Measurements from ENCODE around the gene GPNMB. TPM values are rescaled to one million over a fixed set of nuclear protein-coding genes. Genes with fewer than 3 reads are reported as not detected.

Gene GPNMB
- polyA plus RNA-seq, 3 donors = 1.3 to 3.0 (median 1.5) TPM

- H2AFZ ChIP-seq (ENCODE audit: insufficient read depth, low read depth, low read length, poor library complexity, severe bottlenecking) = peak overlapping the region; percentile 41
- TF ChIP-seq CTCF (IDR thresholded peaks at IDR 0.05) = no peak
These were observed 15.9 kb upstream of the GPNMB start for GRCh38 chr7:23230641-23231101.

GRCh38 chr7:23232966-23233365 is 13.6 kb upstream of the GPNMB start:
- Mint-ChIP-seq H3K36me3 (no peaks in the 10 kb centered on the region), H3K4me1 (no peaks in the 10 kb centered on the region), H3K27me3 (ENCODE audit: low read depth in 3 of 3) (peaks cover 0 to 2% (median 0%) of the 10 kb centered on the region in 3 donors), H3K4me3 (no peak overlapping the region), H3K27ac (no peak overlapping the region), H3K9me3 (peaks cover 0 to 5% (median 0%) of the 10 kb centered on the region in 7 donors)
- H2AFZ ChIP-seq (ENCODE audit: insufficient read depth, low read depth, low read length, poor library complexity, severe bottlenecking) = no peak overlapping the region
- H3K4me2 ChIP-seq (replicated peaks; ENCODE audit: extremely low read depth, low read length, poor library complexity, severe bottlenecking) = no peak overlapping the region
- WGBS (ENCODE audit: insufficient coverage) = 100% methylated on average over 2 of the region's 3 CpGs
- no peak for DNase-seq
- no peaks in the 10 kb centered on the region for H3K27me3 ChIP-seq (ENCODE audit: control insufficient read depth in 2 of 2, insufficient read depth in 2 of 2, low read length in 2 of 2)
- H3K9ac ChIP-seq (ENCODE audit: insufficient read depth, low read length, poor library complexity, severe bottlenecking) = no peak overlapping the region
- no peak overlapping the region for H3K4me3 ChIP-seq (replicated peaks in 1 of 3; ENCODE audit: low read depth in 2 of 3, low read length in 3 of 3)
- intact Hi-C loops (cut with micrococcal nuclease) = no loop called here
- TF ChIP-seq CTCF (IDR thresholded peaks at IDR 0.05) = no peak
- no peaks in the 10 kb centered on the region for H3K4me1 ChIP-seq (ENCODE audit: control insufficient read depth in 1 of 2, insufficient read depth in 2 of 2, low read length in 2 of 2)
- no peaks in the 10 kb centered on the region for H3K36me3 ChIP-seq (replicated peaks in 1 of 2; ENCODE audit: control insufficient read depth in 1 of 2, insufficient read depth in 2 of 2, low read length in 2 of 2)
- H3K9me3 ChIP-seq (replicated peaks in 1 of 2; ENCODE audit: control insufficient read depth in 1 of 2, insufficient read depth in 1 of 2, low read length in 2 of 2) = no peaks in the 10 kb centered on the region
- H4K20me1 ChIP-seq (ENCODE audit: insufficient read depth, low read length) = no peaks in the 10 kb centered on the region
- no peaks in the 10 kb centered on the region for H3K79me2 ChIP-seq (ENCODE audit: insufficient read depth, low read length)
- no peak overlapping the region for H3K27ac ChIP-seq (ENCODE audit: low read depth in 1 of 2, low read length in 2 of 2)

More at GRCh38 chr7:23230641-23231101, 15.9 kb upstream of the GPNMB start:
- Histone ChIP-seq H3K4me1 (ENCODE audit: control insufficient read depth in 1 of 2, insufficient read depth in 2 of 2, low read length in 2 of 2) (no peaks in the 10 kb centered on the region), H3K79me2 (ENCODE audit: insufficient read depth, low read length) (no peaks in the 10 kb centered on the region), H3K27me3 (ENCODE audit: control insufficient read depth in 2 of 2, insufficient read depth in 2 of 2, low read length in 2 of 2) (no peaks in the 10 kb centered on the region), H4K20me1 (ENCODE audit: insufficient read depth, low read length) (no peaks in the 10 kb centered on the region), H3K36me3 (replicated peaks in 1 of 2; ENCODE audit: control insufficient read depth in 1 of 2, insufficient read depth in 2 of 2, low read length in 2 of 2) (no peaks in the 10 kb centered on the region), H3K9ac (ENCODE audit: insufficient read depth, low read length, poor library complexity, severe bottlenecking) (no peak overlapping the region), H3K27ac (ENCODE audit: low read depth in 1 of 2, low read length in 2 of 2) (no peak overlapping the region), H3K4me2 (replicated peaks; ENCODE audit: extremely low read depth, low read length, poor library complexity, severe bottlenecking) (no peak overlapping the region), H3K9me3 (replicated peaks in 1 of 2; ENCODE audit: control insufficient read depth in 1 of 2, insufficient read depth in 1 of 2, low read length in 2 of 2) (no peaks in the 10 kb centered on the region), H3K4me3 (replicated peaks in 1 of 3; ENCODE audit: low read depth in 2 of 3, low read length in 3 of 3) (no peak overlapping the region)
- H3K27me3 Mint-ChIP-seq (ENCODE audit: low read depth in 3 of 3) = no peaks in the 10 kb centered on the region
- H3K36me3 Mint-ChIP-seq = no peaks in the 10 kb centered on the region
- WGBS (ENCODE audit: insufficient coverage) = 76% methylated on average over 6 of the region's 6 CpGs
- peak overlapping the region in 1 of 7 donors; percentile 11 for H3K27ac Mint-ChIP-seq
- no peaks in the 10 kb centered on the region for H3K4me1 Mint-ChIP-seq
- intact Hi-C loops (cut with micrococcal nuclease) = no loop called here
- DNase-seq = no peak
- no peak overlapping the region for H3K4me3 Mint-ChIP-seq
- peaks cover 0 to 5% (median 0%) of the 10 kb centered on the region in 7 donors for H3K9me3 Mint-ChIP-seq
